ENCODE data around the gene AGPAT3. TPM values are rescaled to one million over a fixed set of nuclear protein-coding genes. Genes with fewer than 3 reads are reported as not detected.

Gene AGPAT3
- total RNA-seq, 1 experiment from 2014 or later: 43.3 TPM

- DNase-seq (ENCODE audit: low read depth): peak; percentile 74
Observed at GRCh38 chr21:43921979-43922945, 57.2 kb downstream of the AGPAT3 start.

- DNase-seq (ENCODE audit: low read depth): no peak
Observed at GRCh38 chr21:43922949-43923348, 57.9 kb downstream of the AGPAT3 start.

DNA sequence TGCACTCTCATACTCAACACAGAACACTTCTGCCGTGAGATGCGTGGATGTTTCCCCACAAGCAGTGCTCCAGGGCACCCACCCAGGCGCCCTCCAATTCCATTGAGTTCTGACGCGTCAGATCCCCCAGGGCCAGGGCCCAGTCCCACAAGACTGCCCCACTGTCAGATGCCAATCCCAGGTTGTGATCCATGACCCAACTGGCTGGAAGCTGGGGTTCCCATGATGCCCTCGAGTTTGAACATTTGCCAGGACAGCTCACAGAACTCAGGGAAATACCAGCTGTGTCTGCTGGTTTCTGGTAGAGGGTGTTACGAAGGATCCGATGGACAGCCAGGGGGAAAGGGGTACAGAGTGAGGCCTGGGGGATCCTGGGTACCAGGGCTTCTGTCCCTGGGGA, 58.4 kb downstream of the AGPAT3 start:
- DNase-seq (ENCODE audit: low read depth): peak; percentile 40

- DNase-seq (ENCODE audit: low read depth): no peak
Observed at GRCh38 chr21:43924421-43925095, 59.5 kb downstream of the AGPAT3 start.

DNA sequence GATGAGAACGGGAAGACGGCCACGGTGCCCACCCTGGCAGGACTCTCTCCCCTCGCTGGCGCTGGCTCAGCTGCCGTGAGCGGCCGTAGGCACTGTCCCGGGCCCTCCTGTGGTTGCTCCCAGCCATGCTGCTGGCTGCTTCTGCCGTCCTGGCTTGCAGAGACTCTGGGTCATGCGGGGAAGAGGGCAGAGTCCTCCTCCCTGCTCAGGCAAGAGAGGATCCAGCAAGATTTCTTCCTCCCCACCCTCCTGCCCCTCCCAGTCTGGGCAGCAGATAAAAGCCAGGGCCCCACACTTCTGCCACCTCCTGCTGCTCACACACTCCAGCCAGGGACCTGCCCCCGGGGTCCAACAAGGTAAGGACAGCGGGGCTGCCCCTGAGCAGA, 60.1 kb downstream of the AGPAT3 start:
- no peak for DNase-seq (ENCODE audit: low read depth)

DNA sequence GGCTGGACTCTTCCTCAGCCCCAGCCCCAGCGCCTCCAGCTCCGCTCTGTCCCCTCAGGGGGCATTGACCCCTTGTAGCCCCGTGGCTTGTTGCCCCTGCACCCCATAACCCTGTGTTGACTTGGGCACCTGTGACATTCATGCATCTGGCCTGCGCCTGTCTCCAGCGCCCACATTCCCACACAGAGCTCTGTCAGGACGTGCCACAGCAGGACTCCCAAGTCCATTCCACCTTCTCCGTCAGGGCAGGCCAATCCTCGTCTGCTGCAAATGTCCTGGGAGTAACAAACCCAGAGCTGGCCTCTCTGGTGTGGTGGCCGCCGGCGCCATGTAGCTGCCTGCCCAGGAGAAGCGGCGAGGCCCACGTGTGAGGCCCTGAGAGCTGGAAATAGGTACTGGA, 60.6 kb downstream of the AGPAT3 start:
- DNase-seq (ENCODE audit: low read depth): no peak

DNA sequence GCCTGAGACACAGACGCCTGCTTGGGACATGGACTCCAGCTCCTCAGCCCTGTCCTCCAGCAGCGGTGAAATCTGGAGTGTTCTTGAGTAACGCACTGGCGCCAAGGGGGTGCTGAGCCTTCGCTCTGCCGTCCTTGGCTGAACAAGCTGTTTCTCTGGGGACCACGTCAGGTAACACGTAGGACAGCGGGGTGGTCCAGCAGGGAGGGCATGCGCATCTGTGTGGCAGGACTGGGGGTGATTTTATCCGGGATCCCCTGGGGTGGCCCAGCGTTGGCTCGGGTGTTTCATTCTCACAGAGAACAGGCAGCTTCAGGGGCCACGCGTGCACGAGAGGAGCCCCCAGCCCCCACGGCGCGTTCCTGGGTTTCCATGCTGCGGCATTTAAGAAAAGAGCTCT, 61.2 kb downstream of the AGPAT3 start:
- no peak for DNase-seq (ENCODE audit: low read depth)

- no peak for DNase-seq (ENCODE audit: low read depth)
Observed at GRCh38 chr21:43927591-43928221, 62.7 kb downstream of the AGPAT3 start.

- no peak for DNase-seq (ENCODE audit: low read depth)
Observed at GRCh38 chr21:43928222-43929125, 63.5 kb downstream of the AGPAT3 start.

- DNase-seq (ENCODE audit: low read depth): no peak
Observed at GRCh38 chr21:43929217-43929971, 64.4 kb downstream of the AGPAT3 start.

GRCh38 chr21:43930074-43930847, 65.2 kb downstream of the AGPAT3 start:
- DNase-seq (ENCODE audit: low read depth): no peak

DNA sequence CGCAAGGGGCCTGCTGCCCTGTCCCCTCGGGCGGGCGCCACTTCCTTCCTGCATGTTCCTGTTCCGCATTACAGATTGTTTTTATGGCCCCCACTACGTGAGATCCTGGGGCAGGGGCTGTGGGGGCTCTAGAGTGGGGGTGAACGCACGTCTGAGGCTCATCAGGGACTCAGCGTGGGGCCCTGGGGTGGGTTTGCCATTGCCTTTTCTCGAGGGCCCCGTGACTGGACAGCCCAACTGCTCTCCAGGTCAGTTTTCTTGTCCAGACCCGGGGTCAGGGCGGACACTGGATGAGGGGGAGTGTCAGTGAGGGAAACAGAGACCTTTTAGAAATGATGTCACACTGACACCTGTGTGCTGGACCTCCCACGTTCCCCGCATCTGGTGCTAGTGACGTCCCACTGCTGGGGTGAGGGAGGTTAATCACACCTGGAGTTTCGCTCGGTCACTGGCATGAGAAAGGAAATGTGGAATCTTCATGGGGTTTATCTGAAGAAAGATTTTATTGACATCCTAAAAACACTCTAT, 65.9 kb downstream of the AGPAT3 start:
- no peak for DNase-seq (ENCODE audit: low read depth)

GRCh38 chr21:43931489-43931888, 66.5 kb downstream of the AGPAT3 start:
- no peak for DNase-seq (ENCODE audit: low read depth)

DNA sequence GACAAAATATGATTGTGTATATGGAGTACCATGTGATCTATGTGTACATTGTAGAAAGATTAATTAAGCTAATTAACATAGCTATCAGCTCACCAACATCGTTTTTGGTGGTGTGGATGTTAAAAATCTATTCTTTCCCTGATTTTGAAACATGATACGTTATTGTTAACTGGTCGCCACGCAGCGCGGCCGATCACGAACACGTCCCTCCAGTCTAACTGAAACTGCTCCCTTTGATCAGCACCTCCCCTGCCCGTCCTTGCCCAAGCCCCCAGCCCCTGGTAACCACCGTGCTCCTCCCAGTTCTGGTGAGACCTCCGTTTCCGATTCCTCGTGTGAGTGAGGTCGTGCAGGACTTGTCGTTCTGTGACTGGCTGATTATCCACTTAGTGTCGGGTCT, 67.0 kb downstream of the AGPAT3 start:
- no peak for DNase-seq (ENCODE audit: low read depth)

- no peak for DNase-seq (ENCODE audit: low read depth)
Observed at GRCh38 chr21:43933199-43933598, 68.2 kb downstream of the AGPAT3 start.

DNA sequence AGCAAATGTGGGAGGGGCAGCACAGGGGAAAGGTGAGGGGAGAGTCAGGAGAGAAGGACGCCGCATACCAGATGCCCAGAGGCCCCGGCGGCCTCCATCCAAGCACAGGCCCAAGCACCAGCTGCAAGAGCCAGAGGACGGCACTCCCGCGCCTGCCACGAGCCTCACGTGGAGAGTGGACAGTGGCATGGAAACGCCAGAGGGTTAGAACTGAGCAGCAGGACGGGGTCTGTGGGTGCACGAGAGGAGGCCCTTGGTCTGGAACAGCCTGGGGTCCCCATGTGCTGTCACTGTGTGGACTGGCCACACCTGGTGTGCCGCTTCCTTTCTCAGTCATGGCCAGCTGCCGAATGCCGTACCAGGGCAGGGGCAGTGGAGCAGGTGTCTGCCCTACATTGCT, 68.7 kb downstream of the AGPAT3 start:
- DNase-seq (ENCODE audit: low read depth): no peak

DNA sequence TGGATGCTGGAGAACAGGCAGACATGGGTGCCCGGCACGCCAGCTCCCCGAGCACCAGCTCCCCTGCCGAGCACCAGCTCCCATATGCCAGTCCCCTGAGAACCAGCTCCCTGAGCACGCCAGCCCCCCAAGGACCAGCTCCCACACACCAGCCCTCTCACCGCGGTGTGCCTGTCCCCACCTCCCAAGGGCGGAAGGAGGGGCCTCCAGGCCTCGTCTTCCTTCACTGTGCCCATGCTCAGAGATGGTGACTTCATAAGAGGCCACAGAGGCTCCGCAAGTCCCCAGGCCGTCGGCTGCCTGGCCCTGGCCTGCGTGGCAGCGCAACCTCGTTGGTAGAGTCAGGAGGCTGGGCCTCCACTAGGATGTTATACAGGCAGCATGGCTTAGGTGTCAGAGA, 69.1 kb downstream of the AGPAT3 start:
- DNase-seq (ENCODE audit: low read depth): no peak

DNA sequence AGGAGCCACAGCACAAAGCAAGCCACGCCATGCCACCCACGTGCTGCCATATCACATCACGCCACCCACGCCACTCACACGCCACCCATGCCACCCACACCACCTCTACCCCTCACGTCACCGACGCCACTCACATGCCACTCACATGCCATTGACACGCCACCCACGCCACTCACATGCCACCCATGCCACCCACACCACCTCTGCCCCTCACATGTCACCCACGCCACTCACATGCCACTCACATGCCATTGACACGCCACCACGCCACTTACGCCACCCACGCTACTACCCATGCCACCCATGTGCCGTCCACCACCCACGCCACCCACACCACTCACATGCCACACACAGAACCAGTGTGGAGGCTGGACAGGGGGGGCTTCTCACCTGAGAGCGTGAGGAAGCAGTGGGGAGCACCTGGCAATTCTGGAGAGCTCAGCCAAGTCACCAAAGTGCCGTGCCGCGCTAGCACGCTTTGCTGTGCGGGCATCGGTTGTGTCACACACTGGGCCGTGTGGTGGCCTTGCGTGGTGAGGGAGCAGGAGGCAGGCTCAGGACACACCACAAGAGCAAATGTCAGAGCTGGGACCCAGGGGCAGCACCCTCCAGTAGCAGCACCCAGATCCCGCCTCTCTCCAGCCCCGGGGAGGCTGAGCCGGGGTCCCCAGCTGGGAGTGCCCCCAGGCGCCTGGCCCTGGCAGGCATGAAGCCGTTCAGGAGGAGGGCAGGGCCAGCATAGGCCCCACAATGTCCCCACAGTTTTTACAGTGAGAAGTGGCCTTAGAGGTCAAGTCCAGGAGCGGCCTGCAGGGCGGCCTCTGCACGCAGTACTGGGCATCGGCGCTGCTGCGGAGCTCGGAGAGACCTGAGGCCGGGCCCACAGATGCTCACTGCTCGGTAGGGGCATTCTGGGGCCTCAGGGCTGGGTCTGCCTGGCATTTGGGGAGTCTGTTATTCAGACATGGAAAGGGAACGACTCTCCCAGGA, 70.0 kb downstream of the AGPAT3 start:
- DNase-seq (ENCODE audit: low read depth): no peak

Measured in Daoy (cell line).